GM19099 (cell line): ENCODE measurements around the gene OR10G8.

Experiments used
- POLR2A ChIP-seq: IDR thresholded peaks from 3 replicates; pipeline ENCODE4 v1.6.1; 2011; ENCODE audit warnings: low read depth; ENCODE audit not compliant: insufficient read length; ENCODE audit errors: extremely low read depth

The OR10G8 gene

GRCh38 chr11:124071623-124071948, 45.0 kb downstream of the OR10G8 start:
- TF ChIP-seq POLR2A = no peak

DNA sequence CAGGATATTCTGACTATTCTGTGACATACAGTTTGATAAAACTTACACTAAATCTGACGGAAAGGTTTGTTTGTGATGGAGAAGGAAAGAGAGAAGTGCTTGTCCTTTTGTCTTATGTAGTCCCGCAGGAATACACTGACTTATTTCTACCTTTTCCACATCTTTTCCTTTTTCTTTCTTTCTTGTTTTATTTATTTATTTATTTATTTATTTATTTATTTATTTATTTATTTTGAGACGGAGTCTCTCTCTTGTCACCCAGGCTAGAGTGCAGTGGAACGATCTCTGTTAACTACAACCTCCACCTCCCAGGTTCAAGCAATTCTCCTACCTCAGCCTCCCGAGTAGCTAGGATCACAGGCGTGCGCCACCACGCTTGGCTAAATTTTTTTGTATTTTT, 45.5 kb downstream of the OR10G8 start:
- no peak for TF ChIP-seq POLR2A

GRCh38 chr11:124074554-124074953, 48.0 kb downstream of the OR10G8 start:
- no peak for TF ChIP-seq POLR2A

- TF ChIP-seq POLR2A = no peak
Measured at GRCh38 chr11:124075492-124075840, 48.9 kb downstream of the OR10G8 start.

GRCh38 chr11:124075841-124076651, 49.4 kb downstream of the OR10G8 start:
- no peak for TF ChIP-seq POLR2A

DNA sequence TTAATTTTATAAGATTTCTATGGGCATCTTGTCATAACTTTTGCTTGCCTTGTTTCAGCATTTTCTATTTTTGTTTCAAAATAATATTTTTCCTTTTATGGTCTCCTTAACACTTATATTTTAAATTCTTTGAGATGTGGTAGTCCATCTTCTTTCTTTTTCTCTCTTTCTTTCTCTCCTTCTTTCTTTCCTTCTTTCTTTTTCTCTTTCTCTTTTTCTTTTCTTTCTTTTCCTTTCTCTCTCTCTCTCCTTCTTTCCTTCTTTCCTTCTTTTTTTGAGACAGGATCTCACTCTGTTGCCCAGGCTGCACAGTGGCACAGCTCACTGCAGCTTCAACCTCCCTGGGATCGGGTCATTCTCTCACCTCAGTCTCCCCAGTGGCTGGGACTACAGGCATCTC, 50.7 kb downstream of the OR10G8 start:
- TF ChIP-seq POLR2A = no peak

- no peak for TF ChIP-seq POLR2A
Measured at GRCh38 chr11:124078591-124078990, 52.0 kb downstream of the OR10G8 start.

DNA sequence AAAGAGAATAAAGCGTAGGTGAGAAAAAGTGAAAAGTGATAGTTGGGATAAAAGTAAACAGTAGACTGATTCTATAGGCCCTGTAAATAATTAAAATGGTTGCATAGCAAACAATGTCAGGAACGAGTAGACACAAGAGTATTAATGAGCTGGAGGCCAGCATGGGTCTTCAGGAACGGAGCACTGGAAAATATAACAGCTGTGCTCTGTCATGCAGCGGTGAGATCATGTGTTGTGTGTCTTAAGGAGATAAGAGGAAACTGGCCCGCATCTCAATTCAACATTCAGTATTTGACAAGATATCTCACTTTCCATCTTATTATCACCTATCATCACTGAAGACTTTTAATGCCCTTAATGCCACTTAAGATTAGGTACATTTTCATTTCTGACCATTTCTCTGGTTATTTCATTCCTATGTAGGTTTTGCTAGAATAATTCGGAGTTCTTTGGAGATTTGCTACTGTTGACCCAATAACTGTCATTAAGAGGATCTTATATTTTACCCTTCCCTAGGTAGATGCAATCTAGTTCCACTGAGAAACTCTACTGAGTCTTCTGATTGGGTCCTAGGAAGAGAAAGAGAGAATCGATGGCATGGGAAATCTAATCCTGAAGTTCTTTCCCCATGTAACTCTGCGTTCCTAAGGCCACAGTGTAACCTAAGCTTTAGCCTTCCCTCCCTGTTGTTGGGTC, 53.2 kb downstream of the OR10G8 start:
- TF ChIP-seq POLR2A = no peak
